A549 treated with CORT108297 at 1 μM for 4 hours (cell line): Measurements from ENCODE around the gene CDH4. TPM values are rescaled to one million over a fixed set of nuclear protein-coding genes. Genes with fewer than 3 reads are reported as not detected.

Source experiments
- total RNA-seq: library from RNA; stranded (reverse); fragments of 200-300 nt; extraction: Qiagen RNA extraction; gene quantifications from 5 replicates; pipeline ENCODE4 v1.2.3, GENCODE V29; 2022

The CDH4 gene
- total RNA-seq, result 6.1 to 9.5 TPM (median 7.1 TPM) in 5 replicates

GRCh38 chr20:61251529-61252393 lies at the start of gene CDH4:
CDH4 (plus strand) TSS chr20:61252261.

